HG03432 (cell line): ENCODE data around the gene UTF1.

Source experiments
- ATAC-seq: cut with Tn5 transposase; IDR thresholded peaks from one replicate; pipeline ENCODE4 v1.9.1; 2021; ENCODE audit warnings: mild to moderate bottlenecking, moderate library complexity; ENCODE audit not compliant: unreplicated experiment

The UTF1 gene, protein sequence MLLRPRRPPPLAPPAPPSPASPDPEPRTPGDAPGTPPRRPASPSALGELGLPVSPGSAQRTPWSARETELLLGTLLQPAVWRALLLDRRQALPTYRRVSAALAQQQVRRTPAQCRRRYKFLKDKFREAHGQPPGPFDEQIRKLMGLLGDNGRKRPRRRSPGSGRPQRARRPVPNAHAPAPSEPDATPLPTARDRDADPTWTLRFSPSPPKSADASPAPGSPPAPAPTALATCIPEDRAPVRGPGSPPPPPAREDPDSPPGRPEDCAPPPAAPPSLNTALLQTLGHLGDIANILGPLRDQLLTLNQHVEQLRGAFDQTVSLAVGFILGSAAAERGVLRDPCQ

DNA sequence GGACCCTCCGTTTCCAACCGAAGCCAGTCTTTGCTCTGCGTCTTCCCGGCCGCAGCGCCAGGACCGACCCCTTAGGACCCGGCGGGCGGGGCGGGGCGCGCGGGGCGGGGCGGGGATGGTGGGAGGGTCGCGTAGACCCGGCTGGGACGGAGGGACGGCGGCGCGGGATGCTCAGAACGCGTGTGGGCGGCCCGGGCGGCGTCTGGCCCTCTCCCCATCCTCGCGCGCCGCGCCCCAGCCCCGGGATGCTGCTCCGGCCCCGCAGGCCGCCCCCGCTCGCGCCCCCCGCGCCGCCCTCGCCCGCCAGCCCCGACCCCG, at the start of gene UTF1:
UTF1 (plus strand) TSS at position 174 of the 318 bp plus-strand sequence; CDS start at position 246, 72 bp downstream.
- ATAC-seq = no peak

DNA sequence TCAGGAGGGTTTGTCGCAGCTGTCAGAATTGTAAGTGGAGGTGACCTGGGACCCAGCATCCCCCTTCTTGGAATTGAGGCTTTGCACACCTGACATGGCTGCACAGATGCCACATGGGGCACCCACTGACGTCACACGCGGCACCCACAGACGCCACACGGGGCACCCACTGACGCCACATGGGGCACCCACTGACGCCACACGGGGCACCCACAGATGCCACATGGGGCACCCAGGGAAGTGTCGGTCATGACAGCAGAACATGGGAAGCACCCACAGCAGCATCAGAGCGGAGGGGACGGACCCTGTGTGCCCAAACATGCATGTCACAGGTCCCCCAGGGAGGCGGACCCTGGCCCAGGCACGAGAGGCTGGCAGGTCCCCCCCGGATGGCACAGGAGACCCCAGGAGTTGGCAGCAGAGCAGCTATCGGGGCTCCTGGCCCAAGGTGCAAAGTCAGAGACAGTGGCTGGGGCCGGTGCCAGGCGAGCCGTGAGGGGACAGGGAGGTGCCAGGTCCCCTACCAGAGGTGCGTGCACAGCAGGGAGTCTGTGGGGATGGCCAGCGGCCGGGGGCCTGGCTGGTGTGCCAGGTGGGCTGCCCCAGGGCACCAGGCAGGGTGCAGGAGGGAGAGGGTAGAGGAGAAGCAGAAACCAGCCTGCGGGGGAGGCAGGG, 48.9 kb upstream of the UTF1 start:
- ATAC-seq = no peak

DNA sequence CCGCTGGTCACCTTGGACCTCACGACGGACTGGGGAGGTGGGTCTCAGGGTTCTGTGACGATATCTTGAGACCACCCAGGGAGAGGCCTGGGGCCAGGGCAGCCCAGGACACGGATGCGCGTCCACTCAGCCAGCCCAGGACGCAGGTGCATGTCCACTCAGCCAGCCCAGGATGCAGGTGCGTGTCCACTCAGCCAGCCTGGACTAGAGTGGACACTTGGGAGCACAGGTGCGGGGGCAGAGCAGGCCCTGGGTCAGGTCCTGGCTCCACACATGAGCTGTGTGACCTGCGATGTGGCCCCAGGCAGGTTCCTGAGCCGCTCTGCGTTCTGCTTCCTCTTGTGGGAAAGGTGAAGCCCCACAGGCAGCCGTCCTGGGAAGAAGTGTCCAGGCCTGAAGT, 47.8 kb upstream of the UTF1 start:
- no peak for ATAC-seq

DNA sequence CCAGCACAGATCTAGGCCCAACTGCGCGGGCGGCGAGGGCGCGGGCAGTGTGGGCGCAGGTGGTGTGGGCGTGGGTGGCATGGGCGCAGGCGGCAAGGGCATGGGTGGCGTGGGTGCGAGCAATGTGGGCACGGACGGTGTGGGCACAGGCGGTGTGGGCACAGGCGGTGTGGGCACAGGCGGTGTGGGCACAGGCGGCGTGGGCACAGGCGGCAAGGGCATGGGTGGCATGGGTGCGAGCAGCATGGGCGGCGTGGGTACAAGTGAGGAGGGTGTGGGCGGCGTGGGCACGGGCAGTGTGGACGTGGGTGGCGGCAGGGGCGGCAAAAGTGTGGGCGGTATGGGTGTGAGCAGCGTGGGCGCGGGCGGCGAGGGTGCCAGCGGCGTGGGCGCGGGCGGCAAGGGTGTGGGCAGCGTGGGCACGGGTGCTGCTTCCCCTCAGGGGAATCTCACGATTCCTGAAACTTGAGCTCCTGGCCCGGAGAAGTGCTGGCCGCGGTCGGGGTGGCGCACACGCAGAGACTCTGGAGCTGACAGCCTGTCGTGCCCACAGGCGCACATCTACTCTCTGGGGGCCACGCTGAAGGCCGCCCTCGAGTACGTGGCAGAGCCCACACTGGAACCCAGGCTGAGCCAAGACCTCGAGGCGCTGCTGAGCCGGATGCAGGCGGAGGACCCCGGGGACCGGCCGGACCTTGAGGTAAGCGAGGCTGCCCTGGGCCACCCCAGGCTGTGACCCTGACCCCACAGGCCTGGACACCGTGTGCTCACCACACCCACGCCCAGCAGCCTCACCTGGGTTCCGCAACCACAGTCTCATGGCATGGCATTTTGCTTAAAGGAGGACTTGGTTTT, 47.0 kb upstream of the UTF1 start:
- no peak for ATAC-seq

DNA sequence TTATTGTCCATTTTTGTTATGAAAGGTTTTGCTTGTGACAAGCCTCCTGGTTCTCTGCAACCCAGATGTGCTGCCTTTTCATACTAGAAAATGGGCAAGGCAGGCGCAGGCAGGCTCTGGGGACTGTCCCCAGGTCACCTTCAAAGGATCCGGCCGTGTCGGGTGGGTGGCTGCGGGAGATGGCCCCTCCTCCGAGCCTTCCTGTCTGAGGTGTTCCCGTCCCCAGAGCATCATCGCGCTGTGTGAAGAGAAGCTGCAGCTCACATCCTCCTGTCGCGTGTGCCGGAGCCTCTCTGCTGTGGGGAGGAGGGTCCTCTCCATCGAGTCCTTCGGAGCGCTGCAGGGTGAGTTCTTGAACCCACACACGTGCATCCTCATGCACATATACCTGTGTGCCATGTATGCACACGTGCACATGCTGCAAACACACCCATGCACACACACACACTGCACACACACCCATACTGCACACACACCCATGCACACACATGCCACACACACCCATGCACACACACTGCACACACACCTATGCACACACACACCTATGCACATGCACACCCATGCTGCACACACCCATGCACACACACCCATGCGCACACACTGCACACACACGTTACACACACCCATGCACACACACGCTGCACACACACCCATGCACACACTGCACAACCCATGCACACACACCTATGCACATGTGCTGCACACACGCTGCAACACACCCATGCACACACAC, 46.2 kb upstream of the UTF1 start:
- ATAC-seq = no peak

DNA sequence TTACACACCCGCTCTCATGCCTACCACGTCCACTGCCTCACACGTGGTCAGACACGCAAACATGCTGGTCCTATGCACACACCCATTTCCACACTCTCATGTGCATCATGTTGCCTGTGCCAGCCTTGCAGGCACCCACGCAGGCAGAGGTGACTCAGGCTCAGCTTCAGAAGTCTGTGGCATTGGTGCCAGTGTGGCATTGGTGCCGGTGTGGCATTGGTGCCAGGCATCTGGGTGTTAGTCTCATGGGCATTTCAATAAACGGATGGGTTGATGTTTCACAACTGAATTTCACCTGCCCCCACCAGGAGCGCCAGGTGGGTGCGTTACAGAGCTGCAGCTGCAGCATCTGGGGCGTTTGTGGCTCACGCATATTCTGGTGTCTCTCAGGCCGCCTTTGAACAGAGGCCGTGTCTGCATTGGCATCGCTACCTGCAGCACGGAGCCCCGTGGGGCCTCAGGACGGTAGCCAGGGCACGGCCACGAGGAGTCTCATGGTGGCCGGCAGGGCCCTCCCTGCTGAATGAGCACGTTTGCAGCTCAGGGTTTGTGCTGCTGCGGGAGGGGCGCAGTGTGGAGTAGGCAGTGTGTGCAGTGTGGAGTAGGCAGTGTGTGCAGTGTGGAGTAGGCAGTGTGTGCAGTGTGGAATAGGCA, 45.3 kb upstream of the UTF1 start:
- ATAC-seq = no peak

DNA sequence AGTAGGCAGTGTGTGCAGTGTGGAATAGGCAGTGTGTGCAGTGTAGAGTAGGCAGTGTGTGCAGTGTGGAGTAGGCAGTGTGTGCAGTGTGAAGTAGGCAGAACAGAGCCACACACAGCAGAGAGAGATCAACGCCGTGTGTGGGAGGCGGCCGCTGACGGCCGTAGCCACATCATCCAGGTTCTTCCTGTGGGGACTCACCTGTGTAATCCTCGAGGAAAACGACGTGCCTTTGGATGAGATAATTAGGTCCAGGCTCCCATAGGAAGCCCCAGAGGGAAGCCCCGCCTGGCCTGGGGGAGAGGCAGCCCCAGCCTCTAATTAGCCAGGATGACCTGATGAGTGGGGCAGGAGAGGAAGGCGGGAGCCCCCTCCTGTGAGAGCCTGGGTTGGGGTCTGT, 44.6 kb upstream of the UTF1 start:
- no peak for ATAC-seq

DNA sequence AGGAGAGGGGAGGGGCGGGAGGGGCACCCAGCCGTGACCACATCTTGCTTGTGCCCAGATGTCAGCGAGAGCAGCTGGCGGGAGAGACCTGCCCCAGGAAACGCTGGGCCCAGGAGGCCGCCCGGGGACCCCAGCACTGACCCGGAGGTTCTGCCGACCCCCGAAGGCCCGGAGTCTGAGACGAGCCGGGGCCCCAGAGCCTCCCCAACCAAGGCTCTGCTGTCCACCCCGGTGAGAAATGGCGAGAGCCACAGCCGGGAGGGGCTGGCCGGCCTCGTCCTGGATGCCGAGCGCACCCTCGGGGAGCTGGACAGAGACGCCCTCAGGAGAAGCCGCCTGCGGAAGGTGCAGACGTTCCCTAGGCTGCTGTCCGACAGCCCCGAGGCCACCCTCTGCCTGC, 44.1 kb upstream of the UTF1 start:
- ATAC-seq = no peak

DNA sequence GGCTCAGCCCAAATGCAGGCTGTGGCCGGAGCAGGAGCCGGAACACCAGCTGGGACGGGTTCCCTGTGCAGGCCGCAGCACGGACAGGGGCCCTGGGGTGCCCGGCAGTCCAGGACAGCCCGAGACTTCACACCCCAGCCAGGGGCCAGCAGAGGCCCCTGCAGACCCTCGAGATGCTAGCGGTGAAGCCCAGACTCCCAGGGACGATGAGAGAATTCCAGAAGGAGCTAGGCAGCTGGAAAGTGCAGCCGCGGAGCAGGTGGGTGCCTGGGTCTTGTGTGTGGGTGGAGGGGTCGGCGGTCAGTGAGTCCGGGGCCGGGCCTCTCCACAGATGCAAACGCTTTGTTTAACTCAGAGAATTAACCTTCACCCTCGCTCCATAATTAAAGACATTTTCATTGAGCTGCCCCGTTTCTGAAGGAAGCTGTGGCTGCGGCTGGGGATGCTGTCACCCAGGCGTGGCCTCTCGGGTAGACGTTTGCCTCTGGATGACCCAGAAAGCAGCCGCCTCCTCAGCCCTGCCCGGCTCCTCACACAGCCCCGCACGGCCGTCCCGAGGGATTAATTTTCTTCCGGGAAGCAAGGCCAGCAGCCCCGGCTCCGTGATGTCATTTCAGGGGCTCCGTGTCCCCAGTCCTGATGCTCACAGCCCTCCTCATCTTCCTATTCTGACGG, 43.5 kb upstream of the UTF1 start:
- no peak for ATAC-seq

DNA sequence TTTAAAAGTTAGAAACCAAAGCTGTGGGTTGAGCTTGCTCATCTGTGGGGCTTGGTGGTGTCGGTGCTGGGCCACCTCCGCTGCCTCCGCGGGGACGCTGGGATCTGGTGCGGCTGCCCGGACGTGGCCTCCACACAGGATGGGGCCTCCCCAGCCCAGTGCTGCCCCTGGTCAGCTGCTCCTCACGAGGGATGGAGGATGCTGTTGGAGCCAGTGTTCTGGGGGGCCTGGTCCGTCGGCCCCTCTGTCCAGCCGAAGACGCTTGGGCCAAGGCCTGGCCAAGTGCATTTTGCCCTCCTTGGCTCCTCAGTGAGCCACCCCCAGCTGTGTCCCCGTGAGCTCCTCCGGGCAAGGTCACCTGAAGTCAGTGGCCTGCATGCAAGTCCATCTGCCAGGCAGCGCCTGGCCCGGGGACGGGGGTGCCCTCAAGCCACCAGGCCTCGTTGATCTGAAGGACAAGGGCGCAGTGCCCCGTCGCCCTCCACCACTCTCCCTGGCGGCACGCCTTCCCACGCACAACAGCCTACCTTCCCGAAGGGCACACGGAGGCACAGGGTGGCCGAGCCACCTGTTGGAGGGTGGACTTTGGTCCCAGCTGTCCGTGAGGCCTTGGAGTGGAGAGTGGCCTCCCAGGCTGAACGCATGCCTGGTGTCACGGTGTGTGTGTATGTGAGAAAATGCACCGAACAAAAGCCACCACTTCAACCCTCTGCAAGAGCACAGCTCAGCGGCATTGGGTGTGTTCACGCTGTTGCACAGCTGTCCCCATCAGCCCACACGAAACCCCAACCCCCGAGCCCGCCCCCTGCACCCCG, 42.7 kb upstream of the UTF1 start:
- no peak for ATAC-seq

DNA sequence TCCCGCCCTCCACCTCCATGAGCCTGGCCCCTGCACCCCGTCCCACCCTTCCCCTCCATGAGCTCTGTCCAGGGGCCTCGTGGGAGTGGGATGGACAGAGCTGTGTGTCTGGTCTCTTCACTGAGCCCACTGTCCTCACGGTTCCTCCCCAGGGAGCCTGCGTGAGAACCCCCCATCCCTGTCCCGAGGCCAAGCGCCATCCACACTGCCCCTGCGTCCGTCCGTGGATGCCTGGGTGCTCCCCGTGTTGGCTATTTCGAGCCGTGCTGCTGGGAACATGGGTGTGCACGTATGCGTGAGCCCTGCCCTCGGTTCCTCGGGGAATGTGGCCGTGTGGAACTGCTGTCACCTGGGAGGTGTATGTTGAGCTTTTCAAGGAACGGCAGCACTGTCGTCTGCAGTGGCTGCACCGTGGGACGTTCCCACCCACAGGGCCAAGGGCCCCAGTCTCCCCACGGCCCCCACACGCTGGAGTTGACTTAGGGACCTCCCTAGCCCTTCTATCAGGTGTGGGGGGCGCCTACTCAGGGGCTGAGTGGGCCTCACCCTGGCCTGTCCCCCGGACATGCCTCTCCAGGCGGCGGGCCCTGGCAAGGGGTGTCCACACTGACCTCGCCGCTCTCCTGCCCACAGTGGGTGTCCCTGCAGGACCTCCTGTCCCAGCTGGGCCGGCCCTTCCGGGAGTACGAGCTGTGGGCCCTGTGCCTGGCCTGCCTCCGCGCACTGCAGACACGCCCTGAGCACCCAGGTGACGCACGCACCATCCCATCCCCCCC, 41.9 kb upstream of the UTF1 start:
- no peak for ATAC-seq

DNA sequence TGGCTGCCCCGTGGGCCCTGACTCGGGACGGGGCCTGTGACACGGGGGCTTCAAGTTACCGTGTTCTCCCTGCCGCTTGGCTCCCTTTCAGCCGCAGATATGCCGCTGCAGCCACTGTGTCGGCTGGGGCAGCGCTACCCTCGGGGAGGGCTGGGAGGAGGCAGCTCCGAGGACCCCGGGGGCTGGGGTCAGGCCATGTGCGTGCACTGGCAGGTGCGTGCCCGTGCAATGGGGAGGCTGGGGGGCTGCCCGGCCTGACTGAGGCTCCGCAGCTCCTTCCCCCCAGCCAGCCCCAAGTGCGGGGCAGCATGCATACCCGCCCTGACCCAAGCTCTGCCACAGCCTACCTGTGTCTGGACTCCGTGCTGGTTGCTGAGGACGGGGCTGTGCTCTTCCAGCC, 40.8 kb upstream of the UTF1 start:
- ATAC-seq = no peak

DNA sequence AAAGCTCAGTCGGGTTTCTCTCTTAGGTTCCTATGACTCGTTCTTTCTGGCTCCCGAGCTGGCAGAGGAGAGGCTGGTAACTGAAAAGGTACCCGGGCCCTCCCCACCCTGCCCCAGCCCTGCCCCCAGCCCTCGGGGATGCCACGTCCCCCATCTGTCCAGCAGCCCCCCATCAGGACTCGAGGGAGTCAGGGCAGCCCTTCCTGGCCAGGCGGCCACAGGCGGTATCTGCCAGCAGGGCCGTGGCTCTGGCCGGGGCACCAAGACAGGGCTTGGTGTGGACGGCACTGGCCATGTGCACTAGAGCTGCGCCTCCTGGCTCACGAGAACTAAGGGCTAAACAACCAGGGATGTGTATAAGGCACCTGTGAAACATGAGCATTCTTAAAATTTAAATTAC, 40.3 kb upstream of the UTF1 start:
- ATAC-seq = no peak

DNA sequence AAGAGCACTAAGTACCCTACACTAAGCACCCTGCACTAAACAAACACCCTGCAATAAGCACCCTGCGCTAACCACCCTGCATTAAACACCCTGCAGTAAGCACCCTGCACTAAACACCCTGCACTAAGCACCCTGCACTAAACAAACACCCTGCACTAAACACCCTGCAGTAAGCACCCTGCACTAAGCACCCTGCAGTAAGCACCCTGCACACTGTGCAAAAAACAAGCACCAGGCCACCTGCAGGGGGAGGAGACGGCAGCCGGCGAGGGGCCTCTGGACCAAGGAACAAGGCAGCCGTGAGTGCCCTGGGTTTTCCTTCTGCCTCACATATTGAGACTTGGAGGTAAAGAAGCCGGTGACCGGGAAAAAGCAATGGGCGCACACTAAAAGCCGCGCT, 39.8 kb upstream of the UTF1 start:
- ATAC-seq = no peak

DNA sequence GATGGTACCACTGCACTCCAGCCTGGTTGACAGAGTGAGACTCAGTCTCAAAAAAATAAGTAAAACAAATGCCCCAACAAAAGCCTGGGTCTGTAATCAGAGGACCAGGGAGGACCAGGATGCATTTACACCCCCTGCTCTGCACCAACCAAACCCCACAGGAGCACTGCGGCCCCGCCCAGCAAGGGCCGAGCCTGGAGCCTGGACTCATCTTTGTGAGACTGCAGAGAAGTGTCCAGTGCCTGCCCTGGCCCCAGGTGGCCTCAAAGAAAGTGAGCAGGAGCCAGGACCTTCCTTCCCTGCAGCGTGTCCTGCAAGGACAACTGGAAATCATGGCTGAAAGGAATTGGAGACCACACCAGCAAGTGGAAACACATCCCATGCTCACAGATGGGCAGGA, 38.4 kb upstream of the UTF1 start:
- ATAC-seq = no peak

DNA sequence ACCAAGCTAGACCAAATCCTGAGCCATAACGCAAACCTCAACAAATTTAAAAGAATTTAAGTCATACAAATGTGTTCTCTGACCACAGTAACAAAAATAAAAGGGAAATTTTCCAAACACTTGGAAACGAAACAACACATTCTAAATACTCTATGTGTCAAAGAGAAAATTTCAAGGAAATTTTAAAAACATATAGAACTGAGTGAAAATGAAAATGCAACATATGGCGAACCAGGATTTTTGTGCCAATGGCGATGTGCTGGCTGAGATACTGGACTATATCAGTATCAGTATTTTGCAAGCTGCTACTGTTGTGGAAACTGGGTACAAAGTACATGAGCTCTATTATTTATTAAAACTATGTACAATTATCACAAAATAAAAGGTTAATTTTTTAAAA, 35.9 kb upstream of the UTF1 start:
- ATAC-seq = no peak

DNA sequence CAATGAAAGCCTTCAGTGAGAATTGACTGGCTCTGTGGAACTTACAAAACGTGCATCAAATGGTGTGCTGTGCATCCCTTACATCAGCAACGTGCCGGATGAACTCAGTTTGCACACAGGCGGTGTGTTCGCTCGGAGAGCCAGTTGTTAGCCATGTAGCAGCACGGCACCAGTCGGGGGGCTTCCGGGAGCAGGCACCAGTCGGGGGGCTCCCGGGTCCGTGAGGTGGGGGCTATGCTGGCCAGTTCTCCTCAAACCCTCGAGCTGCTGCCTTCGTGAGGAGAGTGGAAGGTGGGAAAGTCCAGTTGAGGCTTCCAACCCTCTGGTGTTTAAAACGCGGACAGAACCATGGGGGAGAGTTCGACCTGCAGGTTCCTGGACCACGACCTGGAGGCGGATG, 34.9 kb upstream of the UTF1 start:
- no peak for ATAC-seq

DNA sequence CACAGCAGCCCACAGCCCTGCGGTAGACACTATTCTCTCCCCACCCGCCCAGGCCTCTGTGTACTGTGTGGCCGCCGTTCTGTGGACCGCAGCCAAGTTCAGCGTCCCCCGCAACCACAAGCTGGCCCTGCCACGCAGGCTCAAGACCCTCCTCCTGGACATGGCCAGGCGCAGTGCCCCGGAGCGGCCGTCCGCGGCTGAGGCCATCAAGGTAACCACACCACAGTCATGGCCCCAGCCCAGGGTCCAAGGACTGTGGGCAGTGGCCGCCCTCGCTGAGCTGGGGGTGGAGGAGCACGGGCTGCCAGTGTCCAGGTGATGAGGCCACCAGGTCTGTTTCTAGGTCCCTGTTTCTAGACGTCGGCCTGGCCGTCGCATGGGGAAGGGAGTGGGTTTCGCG, 34.4 kb upstream of the UTF1 start:
- ATAC-seq = no peak
